Bladder microvascular endothelial cell (primary cell): ENCODE results near the gene DMD. TPM values are rescaled to one million over a fixed set of nuclear protein-coding genes. Genes with fewer than 3 reads are reported as not detected.

ENCODE experiments used
- total RNA-seq: library from RNA; depleted of rRNA; stranded (reverse); fragments of >200 nt; gene quantifications from 2 replicates; pipeline ENCODE4 v1.2.3, GENCODE V29; 2014

The DMD gene
- 0.32 and 5.9 TPM in 2 replicates for total RNA-seq

DNA sequence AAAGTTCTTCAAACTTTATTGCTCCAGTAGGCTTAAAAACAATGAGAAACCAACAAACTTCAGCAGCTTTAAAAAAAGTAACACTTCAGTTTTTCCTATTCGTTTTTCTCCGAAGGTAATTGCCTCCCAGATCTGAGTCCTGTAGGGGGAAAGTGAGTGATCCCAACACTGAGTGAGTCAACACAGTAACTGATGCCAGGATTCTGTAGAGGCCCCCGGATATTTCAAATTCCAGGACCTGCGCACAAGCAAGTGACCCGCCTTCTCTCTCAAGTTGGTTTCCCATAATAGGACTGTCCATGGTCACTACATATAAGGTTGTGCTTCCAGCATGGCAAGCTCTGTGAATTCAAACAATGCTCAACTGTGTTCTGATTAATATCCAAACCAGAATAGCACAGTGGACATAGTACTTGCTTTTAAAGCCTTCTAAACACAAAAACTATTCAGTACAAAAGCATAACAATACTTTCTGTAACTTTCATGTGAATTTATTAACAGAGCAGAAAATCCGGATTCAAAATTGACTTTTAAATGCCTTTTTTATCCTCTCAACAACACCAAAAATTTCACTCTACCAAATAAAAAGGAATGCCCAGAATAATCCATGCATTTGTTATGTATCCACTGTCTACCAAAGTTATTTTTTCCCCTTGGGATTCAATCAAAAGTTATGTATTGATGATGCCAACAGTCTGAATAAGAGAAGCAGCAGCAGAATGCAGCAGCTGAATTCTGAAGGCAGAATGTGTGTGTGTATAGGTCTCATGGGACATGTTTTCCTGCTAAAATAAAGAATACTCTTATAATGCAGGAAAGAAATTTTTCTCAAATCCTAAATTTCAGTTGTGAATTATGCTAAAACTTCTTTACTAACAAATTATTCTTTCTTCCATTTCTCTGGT lies at the start of gene DMD:
DMD (minus strand) TSS at position 194 of the 905 bp plus-strand sequence. CDS start 237 bp downstream, outside the sequence.

DNA sequence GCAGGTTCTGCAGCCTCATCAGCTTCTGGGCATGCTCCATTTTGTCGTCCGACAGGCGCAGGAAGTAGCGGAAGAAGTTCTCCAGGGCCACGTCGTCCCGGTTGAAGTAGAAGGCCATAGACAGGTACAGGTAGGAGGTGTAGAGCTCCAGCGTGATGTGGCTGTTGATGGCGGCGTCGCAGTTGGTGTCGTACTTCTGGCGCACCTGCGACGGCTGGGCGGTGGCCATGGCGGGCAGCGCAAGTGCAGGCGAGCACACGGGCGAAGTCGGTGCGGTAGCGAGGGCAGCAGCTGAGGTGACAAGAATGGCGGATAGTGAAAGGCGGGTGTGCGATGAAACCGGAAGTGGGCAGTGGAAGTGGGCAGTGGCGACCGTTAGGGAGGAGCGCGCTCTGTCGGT lies 2139.6 kb downstream of the DMD start, which contains the start of gene FTHL17:
FTHL17 (minus strand) TSS at position 317 of the 400 bp plus-strand sequence; CDS start at position 229, 88 bp downstream.

